Measurements from ENCODE around the gene VPS13A. TPM values are rescaled to one million over a fixed set of nuclear protein-coding genes. Genes with fewer than 3 reads are reported as not detected.

VPS13A gene
- 10 to 100 TPM; 20.4 to 33.5 (median 30.4) TPM for total RNA-seq

- ATAC-seq (ENCODE audit: low FRiP score) (peak; percentile 94), DNase-seq (ENCODE audit: low spot score) (peak; percentile 69)
- TF ChIP-seq CTCF (IDR thresholded peaks at IDR 0.05), result no peak
These were observed at the start of gene VPS13A for GRCh38 chr9:77177143-77177893. VPS13A (plus strand) TSS chr9:77177534; CDS start chr9:77177705, 171 bp downstream.

- no peak for TF ChIP-seq CTCF (IDR thresholded peaks at IDR 0.05)
- no peak for ATAC-seq (ENCODE audit: low FRiP score)
- no peak for DNase-seq (ENCODE audit: low spot score)
These were observed 49.1 kb upstream of the VPS13A start for GRCh38 chr9:77128125-77128789.

GRCh38 chr9:77131399-77131798 lies 45.9 kb upstream of the VPS13A start:
- no peak for DNase-seq (ENCODE audit: low spot score)
- ATAC-seq (ENCODE audit: low FRiP score), result no peak
- no peak for TF ChIP-seq CTCF (IDR thresholded peaks at IDR 0.05)

GRCh38 chr9:77133011-77133410 lies 44.3 kb upstream of the VPS13A start:
- no peak for DNase-seq (ENCODE audit: low spot score)
- no peak for ATAC-seq (ENCODE audit: low FRiP score)
- TF ChIP-seq CTCF (IDR thresholded peaks at IDR 0.05), result no peak

GRCh38 chr9:77142366-77142765 lies 35.0 kb upstream of the VPS13A start:
- no peak for DNase-seq (ENCODE audit: low spot score)

GRCh38 chr9:77149879-77150278 lies 27.5 kb upstream of the VPS13A start:
- no peak for TF ChIP-seq CTCF (IDR thresholded peaks at IDR 0.05)
- DNase-seq (ENCODE audit: low spot score) (no peak), ATAC-seq (ENCODE audit: low FRiP score) (no peak)

More at GRCh38 chr9:77142366-77142765, 35.0 kb upstream of the VPS13A start:
- ATAC-seq (ENCODE audit: low FRiP score), result no peak
- TF ChIP-seq CTCF (IDR thresholded peaks at IDR 0.05), result no peak

GRCh38 chr9:77152289-77152688 lies 25.0 kb upstream of the VPS13A start:
- no peak for ATAC-seq (ENCODE audit: low FRiP score)
- no peak for TF ChIP-seq CTCF (IDR thresholded peaks at IDR 0.05)
- no peak for DNase-seq (ENCODE audit: low spot score)

Data from omental fat pad (tissue), 4 donors.